ENCODE measurements around the gene TOB1.

- TF ChIP-seq POLR2A (IDR thresholded peaks at IDR 0.05; ENCODE audit: low read depth, low read length) (no peak), MXI1 (IDR thresholded peaks at IDR 0.05; ENCODE audit: borderline replicate concordance, low read depth, low read length) (no peak), RFX5 (IDR thresholded peaks at IDR 0.05; ENCODE audit: low read depth, low read length) (no peak)
- TF ChIP-seq, protein P1, sequence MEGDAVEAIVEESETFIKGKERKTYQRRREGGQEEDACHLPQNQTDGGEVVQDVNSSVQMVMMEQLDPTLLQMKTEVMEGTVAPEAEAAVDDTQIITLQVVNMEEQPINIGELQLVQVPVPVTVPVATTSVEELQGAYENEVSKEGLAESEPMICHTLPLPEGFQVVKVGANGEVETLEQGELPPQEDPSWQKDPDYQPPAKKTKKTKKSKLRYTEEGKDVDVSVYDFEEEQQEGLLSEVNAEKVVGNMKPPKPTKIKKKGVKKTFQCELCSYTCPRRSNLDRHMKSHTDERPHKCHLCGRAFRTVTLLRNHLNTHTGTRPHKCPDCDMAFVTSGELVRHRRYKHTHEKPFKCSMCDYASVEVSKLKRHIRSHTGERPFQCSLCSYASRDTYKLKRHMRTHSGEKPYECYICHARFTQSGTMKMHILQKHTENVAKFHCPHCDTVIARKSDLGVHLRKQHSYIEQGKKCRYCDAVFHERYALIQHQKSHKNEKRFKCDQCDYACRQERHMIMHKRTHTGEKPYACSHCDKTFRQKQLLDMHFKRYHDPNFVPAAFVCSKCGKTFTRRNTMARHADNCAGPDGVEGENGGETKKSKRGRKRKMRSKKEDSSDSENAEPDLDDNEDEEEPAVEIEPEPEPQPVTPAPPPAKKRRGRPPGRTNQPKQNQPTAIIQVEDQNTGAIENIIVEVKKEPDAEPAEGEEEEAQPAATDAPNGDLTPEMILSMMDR (conservative IDR thresholded peaks at IDR 0.05; ENCODE audit: low read depth, low read length), result no peak
These were observed 34.3 kb upstream of the TOB1 start for GRCh38 chr17:50900383-50900892.
